ENCODE data around the gene TRIM25.

Gene TRIM25

DNA sequence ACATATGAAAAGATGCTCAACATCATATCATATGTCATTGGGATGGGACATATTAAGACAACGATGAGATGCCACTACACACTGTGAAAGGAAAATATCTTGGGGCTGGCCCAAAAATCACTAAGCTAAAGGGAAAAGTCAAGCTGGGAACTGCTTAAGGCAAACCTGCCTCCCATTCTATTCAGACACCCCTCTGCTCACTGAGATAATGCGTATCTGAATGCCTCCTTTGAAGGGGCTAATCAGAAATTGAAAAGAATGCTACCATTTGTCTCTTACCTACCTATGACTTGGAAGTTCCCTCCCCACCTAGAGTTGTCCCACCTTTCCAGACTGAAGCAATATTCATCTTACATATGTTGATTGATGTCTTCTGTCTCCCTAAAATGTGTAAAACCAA, 11.2 kb upstream of the TRIM25 start:
- no peak for DNase-seq

DNA sequence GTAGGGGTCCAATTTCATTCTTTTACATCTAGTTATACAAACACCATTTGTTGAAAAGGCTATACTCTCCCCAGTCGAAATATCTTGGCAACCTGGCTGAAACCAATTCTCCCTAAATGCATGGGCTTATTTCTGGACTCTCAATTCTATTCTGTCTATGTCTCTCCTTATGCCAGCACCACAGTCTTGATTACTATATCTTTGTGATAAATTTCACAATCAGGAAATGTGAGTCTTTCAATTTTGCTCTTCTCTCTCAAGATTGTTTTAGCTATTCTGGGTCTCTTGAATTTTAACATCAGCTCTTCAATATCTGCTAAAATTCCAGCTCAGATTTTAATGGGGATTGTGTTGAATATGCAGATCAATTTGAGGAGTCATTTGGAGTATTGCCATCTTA, 5.9 kb upstream of the TRIM25 start:
- no peak for DNase-seq

DNA sequence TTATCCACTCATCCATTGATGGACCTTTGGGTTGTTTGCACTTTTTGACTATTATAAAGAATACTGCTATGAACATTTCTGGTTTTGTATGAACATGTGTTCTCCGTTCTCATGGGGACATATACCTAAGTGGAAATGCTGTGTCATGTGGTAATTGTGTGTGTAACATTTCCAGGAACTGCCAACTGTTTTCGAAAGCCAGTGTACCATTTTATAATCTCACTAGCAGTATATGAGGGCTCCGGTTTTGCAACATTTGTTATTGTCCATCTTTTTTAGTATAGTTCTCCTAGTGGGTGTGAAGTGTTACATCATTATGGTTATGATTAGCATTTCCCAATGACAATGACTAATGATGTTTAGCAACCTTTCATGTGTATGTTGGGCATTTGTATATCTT, 5.1 kb upstream of the TRIM25 start:
- peak; percentile 9 for DNase-seq

DNA sequence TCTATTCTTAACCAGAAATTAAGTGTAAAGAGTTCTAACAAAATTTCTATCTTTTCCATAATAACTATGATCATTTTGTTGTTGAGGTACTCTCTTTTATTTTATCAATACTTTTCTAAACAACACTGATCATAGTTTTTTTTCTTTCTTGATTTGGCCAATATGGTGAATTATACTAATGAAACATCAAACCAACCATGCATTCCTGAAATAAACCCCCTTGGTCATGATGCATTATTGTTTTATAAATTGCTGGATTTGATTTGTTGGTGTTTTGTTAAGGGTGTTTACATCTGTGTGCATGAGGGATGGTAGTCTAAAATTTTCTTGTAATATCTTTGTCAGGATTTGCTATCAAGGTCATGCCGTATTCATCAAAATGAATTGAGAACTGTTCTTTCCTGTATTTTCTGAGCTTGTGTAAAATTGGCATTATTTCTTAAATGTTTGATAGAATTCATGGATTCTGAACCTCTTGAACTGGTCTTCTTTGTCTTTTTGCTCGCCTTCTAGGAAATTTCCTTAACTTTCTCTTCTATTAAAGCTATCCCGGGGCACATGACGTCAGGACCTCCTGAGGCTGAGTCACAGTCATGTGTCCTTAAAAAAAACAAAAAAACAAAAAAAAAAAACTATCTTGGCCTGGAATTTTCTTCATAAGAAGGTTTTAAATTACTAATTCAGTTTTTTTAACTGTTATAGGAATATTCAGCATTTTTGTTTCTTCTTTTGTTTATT, 3.9 kb upstream of the TRIM25 start:
- DNase-seq: no peak

DNA sequence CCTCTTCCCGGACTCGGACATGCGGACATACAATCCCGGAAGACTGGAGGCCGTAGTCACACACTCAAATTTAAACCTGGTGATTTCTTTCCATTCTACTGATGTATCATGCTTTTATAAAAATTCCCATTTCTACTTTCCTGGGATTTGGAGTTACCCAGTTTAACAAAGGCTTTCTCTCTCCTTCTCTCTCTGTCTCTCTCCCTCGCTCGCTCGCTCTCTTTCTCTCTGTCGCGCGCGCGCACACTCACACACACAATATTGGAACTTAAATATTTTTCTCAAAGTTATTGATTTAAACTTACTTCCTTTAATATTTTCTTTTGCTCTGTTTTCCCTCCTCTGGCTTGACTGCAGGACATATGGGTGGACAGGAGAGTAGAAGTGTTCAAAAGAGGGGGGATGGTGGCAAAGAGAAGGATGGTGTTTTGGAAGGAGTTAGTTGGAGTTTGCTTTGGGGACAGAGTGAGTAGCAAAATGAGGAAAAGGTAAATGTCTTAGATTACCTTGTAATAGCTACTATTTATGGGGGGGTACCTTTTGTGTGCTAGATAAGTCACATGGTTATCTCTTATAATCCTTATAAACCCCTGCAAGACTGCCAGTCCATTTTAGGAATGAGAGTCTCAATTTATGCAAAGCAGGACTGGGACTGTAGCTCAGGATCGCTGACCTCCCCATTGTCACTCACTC, 878 bp upstream of the TRIM25 start:
- no peak for DNase-seq

DNA sequence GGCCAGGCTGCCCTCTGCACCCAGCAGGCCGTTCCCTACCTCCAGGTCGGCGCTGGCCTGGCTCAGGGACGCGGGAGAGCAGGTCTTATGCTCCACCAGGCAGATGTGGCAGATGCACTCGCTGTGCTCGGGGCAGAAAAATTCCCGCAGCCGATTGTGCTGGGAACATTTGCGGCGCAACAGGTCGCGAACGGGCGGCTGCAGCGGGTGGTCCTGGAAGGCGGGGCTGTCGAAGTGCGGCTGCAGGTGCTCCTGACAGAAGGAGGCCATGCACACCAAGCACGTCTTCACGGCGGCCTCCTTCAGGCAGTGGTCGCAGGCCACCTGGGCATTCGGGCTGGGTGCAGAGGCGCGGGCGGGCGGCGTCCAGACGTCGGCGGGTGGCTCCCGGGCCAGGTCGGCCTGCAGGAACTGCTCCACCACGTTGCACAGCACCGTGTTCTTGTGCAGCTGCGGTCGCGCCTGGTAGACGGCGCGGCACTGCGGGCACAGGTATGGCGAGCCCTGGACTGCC, 439 bp downstream of the TRIM25 start:
- no peak for DNase-seq

DNA sequence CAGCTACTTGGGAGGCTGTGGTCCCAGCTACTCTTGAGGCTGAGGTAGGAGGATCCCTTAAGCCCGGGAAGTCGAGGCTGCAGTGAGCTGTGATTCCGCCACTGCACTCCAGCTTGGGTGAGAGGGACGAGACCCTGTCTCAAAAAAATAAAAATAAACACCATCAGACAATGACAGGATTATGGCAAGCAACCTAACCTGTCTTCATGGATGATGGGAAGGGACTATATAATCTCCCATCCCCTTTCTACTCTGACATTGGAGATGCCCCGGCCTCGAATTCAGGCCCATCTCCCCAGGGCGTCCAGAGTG, 893 bp downstream of the TRIM25 start:
- no peak for DNase-seq

DNA sequence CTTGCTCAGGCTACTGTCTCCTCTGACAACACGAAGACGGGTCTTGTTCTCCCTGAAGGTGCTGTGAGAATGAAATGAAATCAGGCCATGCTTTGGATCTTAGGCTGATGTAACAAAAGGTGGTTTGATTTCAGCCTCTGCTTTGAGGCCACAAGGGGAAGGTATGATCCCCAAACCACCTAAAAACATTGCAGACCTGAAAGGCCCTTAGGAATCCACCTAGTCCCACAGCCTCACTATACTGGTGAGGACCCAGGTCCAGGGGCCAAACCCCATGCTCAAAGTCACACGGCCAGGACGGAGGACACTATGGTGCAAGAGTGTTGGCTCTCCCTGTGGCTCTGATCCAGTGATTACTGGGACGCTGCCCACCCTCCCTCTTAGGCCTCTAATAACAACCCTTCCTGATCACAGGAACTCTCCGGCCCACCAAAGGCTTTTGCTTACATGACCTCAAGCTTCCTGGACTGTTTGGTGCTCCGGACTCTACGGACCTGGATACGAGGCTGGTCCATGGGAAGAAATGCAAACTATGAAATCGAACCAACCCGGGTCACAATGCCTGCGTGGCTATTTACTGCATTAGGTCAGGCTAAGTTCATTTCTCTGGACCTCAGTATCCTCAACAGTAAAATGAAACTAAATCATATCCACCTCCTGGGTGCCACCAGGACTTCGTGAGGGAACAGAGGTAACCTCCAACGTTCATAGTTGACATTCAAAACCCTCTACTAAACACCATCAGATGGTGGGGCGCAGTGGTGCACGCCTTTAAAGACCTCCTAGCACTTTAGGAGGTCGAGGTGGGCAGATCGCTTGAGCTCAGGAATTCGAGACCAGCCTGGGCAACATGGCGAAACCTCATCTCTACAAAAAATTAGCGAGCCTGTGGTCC, 1.5 kb downstream of the TRIM25 start:
- no peak for DNase-seq

DNA sequence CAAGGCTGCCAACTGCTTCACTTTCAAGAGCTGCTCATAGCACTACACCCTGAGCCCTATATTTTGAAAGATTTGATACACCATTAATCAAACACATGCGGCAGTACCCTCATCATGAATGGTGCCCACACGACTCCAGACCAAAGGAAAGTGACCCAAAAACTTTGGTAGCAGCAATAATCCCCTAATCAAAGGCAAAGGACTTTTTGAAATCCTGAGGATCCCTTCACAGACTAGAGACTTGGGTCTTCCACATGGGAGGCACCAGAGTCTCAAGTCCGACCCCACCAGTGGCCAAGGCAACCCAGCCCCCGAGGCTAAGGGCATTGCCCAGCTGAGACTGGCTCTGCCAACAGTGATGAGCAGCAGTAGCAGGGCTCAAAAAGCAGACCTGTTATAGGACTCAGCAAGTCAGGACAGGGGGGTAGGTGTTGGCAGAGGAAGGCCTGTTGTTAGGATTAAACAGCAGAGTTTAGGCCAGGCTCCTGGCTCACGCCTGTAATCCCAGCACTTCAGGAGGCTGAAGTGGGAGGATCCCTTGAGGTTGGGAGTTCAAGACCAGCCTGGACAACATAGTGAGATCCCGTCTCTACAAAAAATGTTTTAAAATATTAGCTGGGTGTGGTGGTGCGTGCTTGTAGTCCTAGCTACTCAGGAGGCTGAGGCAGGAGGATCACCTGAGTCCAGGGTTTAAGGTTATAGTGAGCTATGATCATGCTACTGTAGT, 3.2 kb downstream of the TRIM25 start:
- no peak for DNase-seq

DNA sequence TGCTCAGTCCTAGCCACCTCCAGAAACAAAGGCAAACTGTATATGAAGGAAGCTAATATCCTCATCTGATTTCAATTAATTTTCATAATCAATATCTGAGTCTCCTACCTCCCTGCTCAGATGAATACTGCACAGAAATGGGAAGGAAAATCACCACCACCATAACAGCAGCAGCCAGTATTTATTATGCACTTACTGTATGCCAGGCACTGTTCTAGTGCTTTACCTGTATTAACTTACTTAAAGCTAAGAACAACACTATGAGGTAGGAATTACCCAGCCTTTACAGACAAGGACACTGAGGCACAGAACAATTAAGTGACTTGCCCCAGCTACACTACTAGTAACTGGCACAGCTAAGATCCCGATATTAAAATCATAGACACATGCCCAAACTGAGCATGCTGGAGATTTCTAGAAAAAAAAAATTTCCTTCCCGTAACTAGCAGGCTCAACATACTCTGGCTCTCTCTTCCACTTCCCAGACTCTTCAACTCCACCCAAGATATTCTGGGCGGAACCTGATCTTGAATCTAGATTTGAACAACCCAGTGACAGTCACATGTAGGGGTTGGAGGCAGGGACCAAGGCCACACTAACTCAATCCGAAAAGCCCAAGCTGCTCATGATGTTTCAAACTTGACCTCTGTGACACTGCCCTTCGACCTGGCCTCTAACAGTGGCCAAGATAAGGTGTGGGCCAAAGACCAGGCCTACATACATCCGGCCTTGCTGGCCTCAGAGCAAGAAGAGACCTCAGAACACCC, 3.9 kb downstream of the TRIM25 start:
- no peak for DNase-seq

DNA sequence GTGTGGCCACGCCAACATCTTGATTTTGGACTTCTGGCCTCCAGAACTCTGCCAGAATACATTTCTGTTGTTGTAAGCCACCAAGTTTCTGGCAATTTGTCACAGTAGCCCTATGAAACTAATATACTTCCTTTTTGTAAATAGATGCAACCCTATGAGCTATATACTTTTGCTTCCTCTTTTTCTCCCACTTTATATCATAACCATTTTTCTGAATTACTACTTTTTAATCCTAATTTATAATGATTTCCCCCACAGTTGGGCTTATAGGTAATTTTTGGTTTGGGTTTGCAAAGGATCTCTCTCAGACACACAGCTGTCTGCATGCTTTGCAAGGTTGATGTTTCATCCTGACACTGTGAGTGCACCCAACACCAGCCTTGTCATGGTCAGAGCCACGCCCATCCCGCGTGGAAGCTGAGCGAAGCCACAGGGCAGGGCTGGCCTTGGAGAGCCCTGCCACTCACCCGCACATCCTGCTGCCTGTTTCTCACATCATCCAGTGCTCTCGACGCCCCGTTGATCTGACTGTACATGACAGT, 5.8 kb downstream of the TRIM25 start:
- peak; percentile 47 for DNase-seq

DNA sequence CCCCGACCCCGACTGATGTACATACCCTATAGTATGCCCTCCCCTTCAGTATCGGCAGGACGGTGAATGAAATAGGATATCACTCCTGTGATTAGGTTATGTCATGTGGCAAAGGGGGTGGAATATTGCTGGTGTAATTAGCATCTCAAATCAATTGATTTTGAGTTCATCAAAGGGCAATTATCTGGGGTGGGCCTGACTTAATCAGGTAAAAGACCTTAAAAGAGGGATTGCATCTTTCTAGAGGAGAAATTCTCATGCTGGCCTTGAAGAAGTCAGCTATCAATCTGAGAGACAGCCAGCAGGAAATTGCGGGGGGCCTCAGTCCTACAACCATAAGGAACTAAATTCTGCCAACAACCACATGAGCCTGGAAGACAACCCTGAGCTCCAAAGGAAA, 10.3 kb downstream of the TRIM25 start:
- DNase-seq: no peak

DNA sequence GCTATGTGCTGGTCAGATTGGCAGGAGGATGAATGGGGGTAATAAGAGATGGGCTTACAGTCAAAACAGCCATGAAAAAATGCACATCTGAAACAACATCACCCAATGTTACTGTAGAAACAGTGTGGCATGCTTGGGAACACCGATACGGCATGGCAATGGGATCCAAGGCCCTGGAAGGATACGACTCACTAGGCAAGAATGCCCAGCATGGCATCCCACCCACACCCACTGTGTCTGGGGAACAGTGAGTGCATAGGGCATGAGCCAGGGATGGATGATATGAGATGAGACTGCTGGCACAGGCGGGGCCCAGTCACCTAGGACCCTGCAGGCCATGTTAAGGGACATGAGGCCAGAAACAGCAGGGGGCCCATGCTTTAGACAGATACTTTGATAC, 11.5 kb downstream of the TRIM25 start:
- DNase-seq: no peak

DNA sequence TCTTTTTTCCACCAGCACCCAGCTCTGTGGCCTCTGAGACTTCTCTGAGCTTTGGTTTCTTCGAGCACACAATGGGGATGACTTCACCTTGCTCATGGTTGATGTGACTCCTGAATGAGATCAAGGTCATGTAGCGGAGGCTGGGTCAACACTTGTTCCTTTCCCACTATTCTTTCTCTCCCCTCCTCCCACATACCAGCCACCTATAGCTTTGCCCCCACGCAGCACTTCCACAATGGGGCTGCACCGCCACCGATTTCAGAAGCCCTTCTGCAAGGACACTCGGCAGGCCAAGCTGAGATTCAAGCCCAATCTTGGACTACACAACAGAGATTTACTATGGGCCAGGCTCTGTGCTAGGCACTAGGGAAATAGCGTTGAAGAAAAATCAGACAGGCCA, 14.4 kb downstream of the TRIM25 start:
- DNase-seq: no peak

DNA sequence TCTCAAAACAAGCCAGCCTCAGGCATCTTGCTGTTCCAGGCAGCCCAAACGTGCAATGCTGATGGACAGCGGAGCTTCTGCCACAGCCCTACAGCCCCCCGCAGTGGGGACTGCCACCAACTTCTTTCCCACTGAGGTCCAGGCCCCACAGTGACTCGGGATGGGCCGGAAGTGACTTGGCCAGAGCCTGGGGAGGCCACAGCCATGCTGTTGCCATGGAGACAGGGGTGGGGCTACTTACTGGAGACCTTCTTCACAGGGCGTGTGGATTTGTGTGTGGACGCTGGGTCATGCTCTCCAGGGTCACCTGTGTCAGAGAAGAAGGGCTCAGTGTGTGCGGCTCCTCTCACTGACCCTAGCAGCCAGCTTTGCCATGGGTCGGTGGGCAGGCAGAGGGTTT, 15.0 kb downstream of the TRIM25 start:
- no peak for DNase-seq

DNA sequence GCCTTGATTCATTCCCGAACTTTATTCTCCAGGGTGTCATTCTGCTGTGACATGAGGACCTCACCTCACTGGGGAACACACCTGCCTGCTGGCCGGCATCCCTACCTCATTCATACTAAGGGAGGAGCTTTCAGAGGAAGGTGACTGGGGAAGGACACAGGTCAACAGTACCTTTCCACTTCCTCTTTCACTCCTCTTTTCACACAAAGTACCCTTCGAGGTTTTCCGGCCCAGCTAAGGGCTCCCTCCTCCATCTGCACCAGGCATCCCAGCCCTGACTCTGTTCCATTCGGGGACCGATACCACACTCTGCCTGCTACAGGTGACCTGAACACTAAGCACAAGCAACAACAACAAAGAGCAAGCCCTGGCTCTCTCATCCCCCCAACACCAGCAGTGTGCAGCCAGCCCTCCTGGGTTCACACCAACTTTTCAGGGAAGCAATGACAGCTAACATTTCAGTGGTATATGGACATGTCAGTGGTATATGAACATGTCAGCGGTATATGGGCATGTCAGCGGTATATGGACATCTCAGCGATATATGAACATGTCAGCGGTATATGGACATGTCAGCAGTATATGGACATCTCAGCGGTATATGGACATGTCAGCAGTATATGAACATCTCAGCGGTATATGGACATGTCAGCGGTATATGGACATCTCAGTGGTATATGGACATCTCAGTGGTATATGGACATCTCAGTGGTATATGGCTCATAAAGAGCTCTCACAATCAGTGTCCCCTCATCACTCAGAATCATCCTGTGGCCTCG, 16.0 kb downstream of the TRIM25 start:
- DNase-seq: no peak

DNA sequence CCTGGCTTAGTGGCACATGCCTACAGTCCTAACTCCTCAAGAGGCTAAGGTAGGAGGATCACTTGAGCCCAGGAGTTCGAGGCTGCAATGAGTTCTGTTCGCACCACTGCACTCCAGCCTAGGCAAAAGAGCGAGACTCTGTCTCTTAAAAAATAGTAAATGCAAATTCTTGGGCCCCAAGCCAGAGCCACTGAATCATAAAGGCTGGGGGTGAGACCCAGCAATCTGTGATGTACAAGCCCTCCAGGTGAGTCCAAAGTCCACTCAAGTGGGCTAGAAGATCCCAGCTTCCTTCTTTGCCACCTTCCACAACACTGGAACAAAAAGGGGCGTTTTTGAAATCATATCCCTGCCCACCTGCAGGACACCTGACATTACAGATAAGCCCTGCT, 16.9 kb downstream of the TRIM25 start:
- no peak for DNase-seq

DNA sequence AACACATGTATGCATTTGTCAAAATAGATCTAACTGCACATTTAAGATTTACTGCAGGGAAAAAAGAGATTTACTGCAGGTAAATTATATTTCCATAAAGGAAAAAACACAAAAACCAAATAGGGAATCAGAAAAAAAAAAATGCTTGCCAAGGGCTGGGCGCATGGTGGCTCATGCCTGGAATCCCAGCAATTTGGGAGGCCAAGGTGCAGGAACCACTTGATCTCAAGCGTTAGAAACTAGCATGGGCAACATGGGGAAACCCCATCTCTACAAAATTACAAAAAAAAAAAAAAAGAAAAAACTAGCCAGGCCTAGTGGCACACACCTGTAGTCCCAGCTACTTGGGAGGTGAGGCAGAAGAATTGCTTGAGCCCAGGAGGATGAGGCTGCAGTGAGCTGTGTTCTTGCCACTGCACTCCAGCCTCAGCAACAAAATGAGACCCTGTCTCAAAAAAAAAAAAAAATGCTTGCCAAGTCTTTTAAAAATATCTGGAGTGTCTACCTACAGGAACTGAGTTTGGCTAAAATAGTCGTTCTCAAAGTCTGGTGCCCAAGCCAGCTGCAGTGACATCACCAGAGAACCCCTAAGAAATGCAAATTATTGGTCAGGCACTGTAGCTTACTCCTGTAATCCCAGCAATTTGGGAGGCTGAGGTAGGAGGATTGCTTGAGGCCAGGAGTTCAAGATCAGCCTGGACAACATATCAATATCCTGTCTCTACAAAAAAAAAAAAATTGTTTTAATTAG, 17.5 kb downstream of the TRIM25 start:
- no peak for DNase-seq

DNA sequence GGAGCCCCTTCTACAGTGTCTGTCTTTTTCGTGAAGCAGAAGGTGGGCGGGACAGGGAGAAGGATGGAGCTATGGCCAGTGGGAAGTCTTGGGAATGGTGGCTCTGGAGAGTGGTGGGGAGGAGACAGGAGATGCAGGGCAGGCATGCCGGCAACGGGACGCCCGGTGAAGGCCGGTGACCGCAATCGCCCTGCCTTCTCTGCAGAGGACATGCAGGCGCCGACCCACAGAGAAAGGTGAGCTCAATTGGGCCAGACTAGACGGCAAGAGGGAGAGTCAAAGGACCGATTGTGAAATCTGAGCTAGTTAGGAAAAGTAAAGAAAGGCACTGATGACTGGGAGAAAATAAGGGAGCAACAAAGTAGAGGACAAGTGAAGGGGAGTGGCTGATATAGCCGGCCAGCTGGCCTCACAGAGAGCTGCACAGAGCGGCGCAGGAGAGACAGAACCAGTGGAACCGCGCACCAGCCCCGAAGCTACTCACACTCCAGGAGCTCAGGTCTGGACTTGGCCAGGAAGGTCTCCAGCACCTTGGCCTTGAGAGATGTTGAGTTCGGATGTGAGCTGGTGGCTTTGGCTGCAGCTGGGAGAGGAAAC, 18.9 kb downstream of the TRIM25 start:
- no peak for DNase-seq

DNA sequence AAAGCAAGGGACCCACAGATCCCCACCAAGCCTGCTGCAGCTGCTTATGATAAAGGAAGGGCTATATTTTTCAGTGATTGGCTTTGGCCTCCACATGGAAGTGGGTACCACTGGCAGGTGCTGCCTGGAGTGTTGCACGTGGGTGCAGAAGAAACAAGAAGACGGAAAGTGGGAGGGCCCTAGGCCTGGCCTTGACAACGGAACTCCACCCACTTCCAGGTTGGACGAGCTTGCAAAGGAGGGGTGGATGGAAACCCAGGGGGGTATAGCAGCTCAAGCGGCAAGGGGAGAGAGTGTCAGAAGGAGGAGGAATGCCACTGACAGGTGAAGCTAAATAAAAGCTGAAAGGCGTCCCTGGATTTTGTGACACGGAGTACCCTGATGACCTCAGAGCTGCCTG, 20.3 kb downstream of the TRIM25 start:
- no peak for DNase-seq
